Natural killer cell treated with Interleukin-12 subunit alpha and Interleukin-12 subunit beta and Interleukin-15 and Interleukin-18, amount 100 ng/mL, for 72 hours (primary cell): ENCODE data around the gene RARA. TPM values are rescaled to one million over a fixed set of nuclear protein-coding genes. Genes with fewer than 3 reads are reported as not detected.
A peak's percentile ranks its signal among the peaks of the same experiment; 100 is the strongest.
"Not testable (repeated sequence)": the region's sequence is repeated elsewhere in the genome, so short reads cannot be mapped to it uniquely, and the experiment has no call there.

Source experiments
- ATAC-seq, 2 donors: fragments of 150-1000 bp; cut with Tn5 transposase in 1 of 2; sonication (Bioruptor Pico), chemical (Tn5 transposase) in 1 of 2; 2 replicates each; pipeline ENCODE4 v1.10.0; 2021
- DNase-seq: peaks from one replicate; pipeline ENCODE4 v3.0.0; 2022; ENCODE audit warnings: low spot score
- H3K27ac Mint-ChIP-seq, 2 donors: 1 replicate in 1 of 2; 2 replicates in 1 of 2; pipeline ENCODE4 v1.8.0; 2022; ENCODE audit warnings: mixed read lengths in 2 of 2, mild to moderate bottlenecking in 1 of 2, moderate library complexity in 1 of 2
- H3K27me3 Mint-ChIP-seq, 2 donors: 1 replicate in 1 of 2; 2 replicates in 1 of 2; pipeline ENCODE4 v1.8.0; 2022; ENCODE audit warnings: mixed read lengths in 2 of 2
- H3K36me3 Mint-ChIP-seq: one replicate; pipeline ENCODE4 v1.8.0; 2022; ENCODE audit warnings: mixed read lengths
- H3K4me1 Mint-ChIP-seq, 2 donors: 1 replicate in 1 of 2; 2 replicates in 1 of 2; pipeline ENCODE4 v1.8.0; 2022; ENCODE audit warnings: low read depth in 2 of 2, mixed read lengths in 2 of 2, mild to moderate bottlenecking in 1 of 2
- H3K4me3 Mint-ChIP-seq: one replicate; pipeline ENCODE4 v1.8.0; 2022; ENCODE audit warnings: mixed read lengths
- H3K9me3 Mint-ChIP-seq: 2 replicates; pipeline ENCODE4 v1.8.0; 2022; ENCODE audit warnings: mixed read lengths
- total RNA-seq, 2 donors: library from RNA; stranded (reverse); gene quantifications; one replicate each; pipeline ENCODE4 v1.2.3, GENCODE V29; 2022

Gene RARA
- total RNA-seq, 2 donors from 2014 or later = 26.4 to 37.8 TPM

DNA sequence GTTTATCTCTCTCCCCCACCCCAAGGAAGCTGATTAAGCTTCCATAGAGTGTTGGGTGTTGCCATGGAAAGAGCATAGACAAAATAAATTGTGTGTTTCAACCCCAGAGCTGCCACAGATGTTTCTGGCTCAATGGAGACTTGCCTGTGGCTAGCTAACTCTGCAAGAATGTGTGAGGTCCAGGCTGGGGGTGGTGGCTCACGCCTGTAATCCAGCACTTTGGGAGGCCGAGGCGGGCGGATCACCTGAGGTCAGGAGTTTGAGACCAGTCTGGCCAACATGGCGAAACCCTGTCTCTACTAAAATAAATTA lies 4.5 kb upstream of the RARA start:
- not testable (repeated sequence) for H3K27ac Mint-ChIP-seq, ATAC-seq, DNase-seq, H3K27me3 Mint-ChIP-seq, H3K9me3 Mint-ChIP-seq, H3K4me3 Mint-ChIP-seq
- peaks cover 17% of the 10 kb centered on the region for H3K36me3 Mint-ChIP-seq
- H3K4me1 Mint-ChIP-seq = peaks cover 15 to 18% of the 10 kb centered on the region in 2 donors

DNA sequence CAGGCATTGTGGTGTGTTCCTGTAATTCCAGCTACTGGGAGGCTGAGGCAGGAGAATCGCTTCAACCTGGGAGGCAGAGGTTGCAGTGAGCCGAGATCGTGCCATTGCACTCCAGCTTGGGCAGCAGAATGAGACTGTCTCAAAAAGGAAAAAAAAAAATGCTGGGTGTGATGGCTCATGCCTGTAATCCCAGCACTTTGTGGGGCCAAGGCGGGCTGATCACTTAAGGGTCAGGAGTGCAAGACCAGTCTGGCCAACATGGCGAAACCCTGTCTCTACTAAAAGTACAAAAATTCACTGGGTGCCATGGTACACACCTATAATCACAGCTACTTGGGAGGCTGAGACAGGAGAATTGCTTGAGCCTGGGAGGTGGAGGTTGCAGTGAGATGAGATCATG lies 4.1 kb upstream of the RARA start:
- H3K27ac Mint-ChIP-seq, H3K4me3 Mint-ChIP-seq, DNase-seq, ATAC-seq, H3K9me3 Mint-ChIP-seq, H3K27me3 Mint-ChIP-seq: not testable (repeated sequence)
- Mint-ChIP-seq H3K36me3 (peaks cover 17% of the 10 kb centered on the region), H3K4me1 (peaks cover 15 to 22% of the 10 kb centered on the region in 2 donors)

DNA sequence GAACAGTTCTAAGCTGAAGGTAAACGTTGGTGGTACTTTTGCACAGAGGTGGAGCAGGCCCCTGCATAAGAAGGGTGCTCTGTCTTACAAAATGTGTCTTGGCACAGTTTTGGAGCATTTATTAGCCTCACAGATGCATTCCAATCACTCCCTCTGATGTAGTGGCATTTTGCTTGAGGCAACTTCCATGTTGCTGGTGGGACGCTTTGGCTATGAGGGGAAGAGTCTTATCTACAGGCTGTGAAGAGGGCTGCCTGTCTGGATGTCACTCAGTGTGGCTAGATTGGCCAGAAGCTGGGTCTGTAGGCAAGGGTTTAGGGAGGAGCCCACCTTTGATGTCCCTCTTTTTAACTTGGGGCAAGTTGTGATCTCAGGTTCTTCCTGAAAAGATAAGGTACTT lies 2.6 kb upstream of the RARA start:
- DNase-seq = no peak
- Mint-ChIP-seq H3K4me3 (no peak overlapping the region), H3K27me3 (no peaks in the 10 kb centered on the region), H3K4me1 (peaks cover 20 to 36% of the 10 kb centered on the region in 2 donors), H3K27ac (no peak overlapping the region), H3K9me3 (no peaks in the 10 kb centered on the region), H3K36me3 (peaks cover 15% of the 10 kb centered on the region)
- ATAC-seq = no peak

GRCh38 chr17:40307001-40307730 lies 1.8 kb upstream of the RARA start:
- ATAC-seq (no peak), DNase-seq (no peak)
- H3K36me3 Mint-ChIP-seq = peaks cover 12% of the 10 kb centered on the region
- H3K4me1 Mint-ChIP-seq = peaks cover 28 to 44% of the 10 kb centered on the region in 2 donors
- H3K27me3 Mint-ChIP-seq = no peaks in the 10 kb centered on the region
- no peak overlapping the region for H3K4me3 Mint-ChIP-seq
- H3K9me3 Mint-ChIP-seq = no peaks in the 10 kb centered on the region
- no peak overlapping the region for H3K27ac Mint-ChIP-seq

GRCh38 chr17:40307740-40308239 lies 1.2 kb upstream of the RARA start:
- no peaks in the 10 kb centered on the region for H3K9me3 Mint-ChIP-seq
- H3K27me3 Mint-ChIP-seq = no peaks in the 10 kb centered on the region

GRCh38 chr17:40309949-40310510 lies 1.1 kb downstream of the RARA start:
- no peak overlapping the region for H3K27ac Mint-ChIP-seq
- no peak for DNase-seq
- no peaks in the 10 kb centered on the region for H3K36me3 Mint-ChIP-seq
- H3K9me3 Mint-ChIP-seq = no peaks in the 10 kb centered on the region
- H3K4me3 Mint-ChIP-seq = no peak overlapping the region
- peaks cover 37 to 55% of the 10 kb centered on the region in 2 donors for H3K4me1 Mint-ChIP-seq
- no peaks in the 10 kb centered on the region for H3K27me3 Mint-ChIP-seq
- no peak for ATAC-seq

More at GRCh38 chr17:40307740-40308239, 1.2 kb upstream of the RARA start:
- H3K4me3 Mint-ChIP-seq = no peak overlapping the region
- H3K27ac Mint-ChIP-seq = no peak overlapping the region
- ATAC-seq (no peak), DNase-seq (no peak)
- peaks cover 11% of the 10 kb centered on the region for H3K36me3 Mint-ChIP-seq
- peaks cover 34 to 49% of the 10 kb centered on the region in 2 donors for H3K4me1 Mint-ChIP-seq

- H3K27me3 Mint-ChIP-seq = no peaks in the 10 kb centered on the region
- ATAC-seq (no peak), DNase-seq (no peak)
- no peak overlapping the region for H3K27ac Mint-ChIP-seq
- no peaks in the 10 kb centered on the region for H3K9me3 Mint-ChIP-seq
- H3K36me3 Mint-ChIP-seq = no peaks in the 10 kb centered on the region
- no peak overlapping the region for H3K4me3 Mint-ChIP-seq
- H3K4me1 Mint-ChIP-seq = peaks cover 44 to 60% of the 10 kb centered on the region in 2 donors
Measured at GRCh38 chr17:40310882-40311391, 2.0 kb downstream of the RARA start.

DNA sequence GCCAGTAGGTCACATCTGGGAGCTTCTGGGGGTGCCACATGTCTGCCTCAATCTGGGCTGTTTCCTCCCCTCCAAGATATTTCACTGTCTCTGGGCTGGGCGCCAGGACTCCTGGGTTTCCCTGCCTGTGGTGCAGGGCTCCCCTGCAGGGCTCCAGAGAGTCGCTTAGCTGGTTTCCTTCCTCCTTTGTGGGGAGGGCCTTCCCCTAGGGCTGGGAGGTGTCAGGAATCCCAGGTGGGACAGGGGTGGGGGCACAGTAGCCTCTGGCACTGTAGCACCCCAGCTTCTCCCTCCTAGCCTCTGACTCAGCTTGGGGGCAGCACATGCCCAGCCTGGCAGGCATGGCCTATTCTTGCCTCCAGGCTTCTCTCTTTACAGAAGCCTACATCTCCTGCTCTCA lies 2.6 kb downstream of the RARA start:
- peak overlapping the region; percentile 68 for H3K4me3 Mint-ChIP-seq
- ATAC-seq (no peak), DNase-seq (no peak)
- peaks cover 51 to 65% of the 10 kb centered on the region in 2 donors for H3K4me1 Mint-ChIP-seq
- H3K27ac Mint-ChIP-seq = peak overlapping the region in 1 of 2 donors; percentile 84
- H3K36me3 Mint-ChIP-seq = no peaks in the 10 kb centered on the region
- H3K9me3 Mint-ChIP-seq = no peaks in the 10 kb centered on the region
- H3K27me3 Mint-ChIP-seq = no peaks in the 10 kb centered on the region

DNA sequence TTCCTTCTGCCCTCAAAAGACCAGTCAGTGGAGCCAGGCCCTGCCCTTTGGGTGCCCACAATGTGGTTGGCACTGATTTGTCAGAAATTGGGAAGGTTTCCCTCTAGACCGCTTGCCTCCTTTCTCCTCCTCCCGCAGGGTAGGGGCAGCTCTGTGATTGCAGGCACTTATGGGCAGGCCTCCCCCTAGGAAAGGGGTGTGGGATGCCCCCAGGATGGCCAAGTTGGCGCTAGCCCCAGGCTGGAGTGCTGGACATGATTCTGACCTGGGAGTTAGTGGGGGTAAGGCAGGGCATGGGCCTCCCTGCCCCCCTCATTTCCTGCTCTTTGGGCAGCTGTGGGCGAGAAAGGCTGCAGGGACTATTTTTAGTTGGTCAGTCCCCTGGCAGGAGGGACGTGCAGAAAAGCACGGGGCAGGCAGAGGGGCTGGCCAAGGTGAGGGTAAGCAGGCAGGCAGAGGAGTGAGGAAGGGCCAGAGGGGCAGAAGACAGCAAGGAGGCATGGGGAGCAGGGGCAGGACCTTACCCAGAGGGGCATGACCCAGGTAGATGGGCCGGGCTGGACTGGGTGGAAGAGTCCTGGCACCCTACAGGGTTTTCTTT lies 3.3 kb downstream of the RARA start:
- Mint-ChIP-seq H3K27ac (peak overlapping the region in 1 of 2 donors; percentile 84), H3K4me1 (peaks cover 51 to 69% of the 10 kb centered on the region in 2 donors), H3K36me3 (no peaks in the 10 kb centered on the region), H3K9me3 (no peaks in the 10 kb centered on the region), H3K27me3 (no peaks in the 10 kb centered on the region), H3K4me3 (peak overlapping the region; percentile 68)
- DNase-seq (peak; percentile 86), ATAC-seq (peak; percentile 32 to 62)

- Mint-ChIP-seq H3K4me1 (peaks cover 60 to 76% of the 10 kb centered on the region in 2 donors), H3K27ac (peak overlapping the region in 1 of 2 donors; percentile 84), H3K36me3 (no peaks in the 10 kb centered on the region), H3K9me3 (no peaks in the 10 kb centered on the region), H3K4me3 (peak overlapping the region; percentile 64), H3K27me3 (no peaks in the 10 kb centered on the region)
- DNase-seq (no peak), ATAC-seq (no peak)
Measured at GRCh38 chr17:40312893-40313667, 4.1 kb downstream of the RARA start.

- DNase-seq (no peak), ATAC-seq (no peak)
- no peaks in the 10 kb centered on the region for H3K27me3 Mint-ChIP-seq
- H3K36me3 Mint-ChIP-seq = no peaks in the 10 kb centered on the region
- peak overlapping the region; percentile 76 for H3K4me3 Mint-ChIP-seq
- peak overlapping the region in 1 of 2 donors; percentile 84 for H3K27ac Mint-ChIP-seq
- no peaks in the 10 kb centered on the region for H3K9me3 Mint-ChIP-seq
- H3K4me1 Mint-ChIP-seq = peaks cover 66 to 82% of the 10 kb centered on the region in 2 donors
Measured at GRCh38 chr17:40313668-40314583, 4.9 kb downstream of the RARA start.

GRCh38 chr17:40314584-40314956 lies 5.6 kb downstream of the RARA start:
- H3K4me1 Mint-ChIP-seq = peaks cover 73 to 83% of the 10 kb centered on the region in 2 donors

More at GRCh38 chr17:40314584-40314956, 5.6 kb downstream of the RARA start:
- H3K4me3 Mint-ChIP-seq = peak overlapping the region; percentile 76
- ATAC-seq = peak; percentile 60 to 70
- peak; percentile 88 for DNase-seq
- peak overlapping the region in 1 of 2 donors; percentile 77 for H3K27ac Mint-ChIP-seq
- H3K27me3 Mint-ChIP-seq = no peaks in the 10 kb centered on the region
- H3K36me3 Mint-ChIP-seq = no peaks in the 10 kb centered on the region
- no peaks in the 10 kb centered on the region for H3K9me3 Mint-ChIP-seq
